DLD1 (cell line): ENCODE results near the gene POLN.
"Not testable (repeated sequence)": the region's sequence is repeated elsewhere in the genome, so short reads cannot be mapped to it uniquely, and the experiment has no call there.

Experiments
- in situ Hi-C: cut with HindIII; loops from 2 replicates; pipeline ENCODE4 v1.10.0; 2017; ENCODE audit warnings: low sequenced_read_pairs

Gene POLN

DNA sequence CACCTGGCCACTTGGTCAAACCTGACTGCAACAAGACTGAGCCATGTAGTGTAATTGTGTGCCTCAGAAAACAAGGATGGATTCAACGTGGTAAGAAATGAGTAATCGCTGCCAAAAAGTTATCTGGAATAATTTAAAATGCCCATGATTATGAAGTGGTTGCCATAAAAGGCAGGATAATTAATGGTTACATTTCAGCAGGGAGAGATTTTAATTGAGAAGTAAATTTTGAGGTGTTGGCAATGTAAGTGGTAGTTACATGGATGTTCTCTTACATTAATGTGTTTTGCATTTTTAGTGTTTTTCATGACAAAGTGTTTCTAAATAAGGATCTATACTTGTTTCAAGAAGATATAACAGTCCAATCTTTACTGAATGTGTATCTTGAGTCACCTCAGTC, 15.7 kb downstream of the POLN start:
- in situ Hi-C loops = no loop called here

DNA sequence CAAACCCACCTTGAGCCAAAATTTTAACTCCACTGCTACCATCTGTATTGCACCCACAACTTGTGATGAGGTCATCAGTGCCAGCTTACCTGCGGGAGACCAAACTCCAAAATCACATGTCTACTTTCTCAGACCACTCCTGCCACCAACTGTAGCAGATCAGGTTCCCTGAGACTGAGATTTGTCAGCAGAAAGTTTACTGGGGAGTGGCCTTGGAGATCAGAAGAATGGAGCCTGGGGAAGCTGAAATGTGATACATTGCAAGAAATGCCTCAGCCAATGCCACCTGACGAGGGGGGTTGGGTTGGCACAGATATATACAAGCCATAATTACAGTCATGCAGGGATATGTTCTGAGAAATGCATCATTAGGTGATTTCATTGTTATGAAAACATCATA, 19.1 kb downstream of the POLN start:
- in situ Hi-C loops = no loop called here

DNA sequence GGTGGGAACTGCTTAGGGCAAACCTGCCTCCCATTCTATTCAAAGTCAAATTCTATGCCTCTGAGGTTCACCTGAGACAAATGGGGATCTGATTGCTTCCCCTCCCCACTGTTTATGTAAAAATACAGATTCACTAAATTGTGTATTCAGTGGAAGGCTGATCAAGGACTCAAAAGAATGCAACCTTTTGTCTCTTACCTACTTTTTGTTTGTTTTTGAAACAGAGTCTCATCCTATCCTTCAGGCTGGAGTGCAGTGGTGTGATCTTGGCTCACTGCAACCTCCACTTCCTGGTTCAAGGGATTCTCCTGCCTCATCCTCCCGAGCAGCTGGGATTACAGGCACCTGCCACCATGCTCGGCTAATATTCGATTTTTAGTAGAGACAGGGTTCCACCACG, 20.5 kb downstream of the POLN start:
- in situ Hi-C loops = not testable (repeated sequence)

DNA sequence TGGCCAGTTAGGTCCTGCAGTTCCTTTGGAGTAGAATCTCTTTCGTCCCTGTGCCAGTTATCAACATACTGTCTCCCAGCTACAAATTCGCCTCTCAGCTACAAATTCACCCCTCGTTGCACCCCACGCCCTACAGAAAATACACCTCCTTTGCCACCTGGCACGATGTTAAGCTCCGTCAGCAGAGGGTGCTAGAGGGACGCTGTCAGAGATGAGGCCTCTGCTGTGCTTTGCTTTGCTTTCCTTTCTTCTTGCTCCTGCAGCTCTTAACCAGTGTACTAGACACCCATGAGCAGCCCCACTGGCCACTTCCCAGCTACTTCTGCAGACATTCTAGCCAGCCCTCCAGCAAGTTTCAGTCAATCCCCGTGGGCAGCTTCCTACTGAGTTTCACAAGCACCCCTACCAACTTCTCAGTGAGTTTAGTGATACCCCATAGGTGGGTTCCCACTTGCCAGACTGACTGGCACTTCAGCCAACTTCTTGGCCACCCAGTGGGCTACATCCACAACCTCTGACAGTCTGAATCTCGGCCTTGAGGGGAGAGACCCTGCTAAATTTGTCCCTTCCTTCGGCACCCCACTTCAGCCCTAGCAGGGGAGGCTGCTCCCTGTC, 21.8 kb downstream of the POLN start:
- in situ Hi-C loops = no loop called here

DNA sequence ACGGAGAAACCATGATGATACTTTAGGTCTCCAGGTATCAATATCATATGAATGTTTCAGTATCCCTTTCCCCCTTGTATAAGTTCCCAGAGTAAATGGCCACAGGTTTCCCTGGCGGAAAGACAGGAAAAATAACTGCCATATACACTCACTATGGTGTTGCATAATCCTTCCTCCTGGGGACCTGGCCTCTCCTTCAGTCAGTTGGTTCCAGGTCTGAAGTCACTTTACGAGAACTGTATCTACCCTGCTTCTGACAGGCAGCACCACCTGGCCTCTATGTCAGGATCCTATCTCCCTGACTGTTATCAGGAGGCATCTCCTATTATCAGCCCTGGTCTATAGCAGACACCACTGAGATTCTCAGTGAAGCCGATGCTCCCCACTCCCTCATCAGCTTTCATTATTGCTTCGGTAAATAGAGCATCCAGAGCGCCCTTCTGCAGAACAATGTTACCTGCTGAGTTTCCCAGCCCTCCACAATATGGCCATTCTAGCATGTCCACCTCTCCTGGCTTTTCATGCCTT, 22.6 kb downstream of the POLN start:
- in situ Hi-C loops = no loop called here

DNA sequence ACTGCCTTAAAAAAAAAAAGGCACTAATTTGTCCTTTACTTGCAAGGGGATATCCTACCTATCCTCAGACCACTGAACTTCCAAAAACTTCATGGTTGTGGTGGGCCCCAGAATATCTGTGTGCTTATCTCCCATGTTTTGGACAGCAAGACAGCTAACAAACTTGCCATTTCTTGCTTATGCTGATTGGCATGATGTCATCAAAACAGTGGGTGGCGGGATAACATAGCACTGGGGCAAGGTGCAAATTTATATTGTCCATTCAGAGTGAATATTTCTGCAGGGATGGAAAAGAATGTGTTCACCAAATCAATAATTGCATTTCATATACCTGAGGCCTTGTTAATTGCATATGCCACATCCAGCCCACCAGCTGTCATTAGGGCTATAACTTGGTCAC, 23.5 kb downstream of the POLN start:
- in situ Hi-C loops = no loop called here

GRCh38 chr4:2217726-2218125, 24.2 kb downstream of the POLN start:
- in situ Hi-C loops = no loop called here

- in situ Hi-C loops = no loop called here
These were observed 29.1 kb downstream of the POLN start for GRCh38 chr4:2212831-2213230.

DNA sequence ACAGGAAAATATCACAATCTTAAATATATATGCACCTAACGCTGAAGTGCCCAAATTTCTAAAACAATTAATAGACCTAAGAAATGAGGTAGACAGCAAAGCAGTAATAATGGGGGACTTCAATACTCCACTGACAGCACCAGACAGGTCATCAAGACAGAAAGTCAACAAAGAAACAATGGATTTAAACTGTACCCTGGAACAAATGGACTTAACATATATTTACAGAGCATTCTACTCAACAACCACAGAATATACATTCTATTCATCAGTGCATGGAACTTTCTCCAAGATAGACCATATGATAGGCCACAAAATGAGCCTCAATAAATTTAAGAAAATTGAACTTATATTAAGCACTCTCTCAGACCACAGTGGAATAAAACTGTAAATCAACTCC, 39.1 kb downstream of the POLN start:
- in situ Hi-C loops = not testable (repeated sequence)

GRCh38 chr4:2194496-2194895, 47.4 kb downstream of the POLN start:
- in situ Hi-C loops = no loop called here

GRCh38 chr4:2193326-2193725, 48.6 kb downstream of the POLN start:
- in situ Hi-C loops = no loop called here

DNA sequence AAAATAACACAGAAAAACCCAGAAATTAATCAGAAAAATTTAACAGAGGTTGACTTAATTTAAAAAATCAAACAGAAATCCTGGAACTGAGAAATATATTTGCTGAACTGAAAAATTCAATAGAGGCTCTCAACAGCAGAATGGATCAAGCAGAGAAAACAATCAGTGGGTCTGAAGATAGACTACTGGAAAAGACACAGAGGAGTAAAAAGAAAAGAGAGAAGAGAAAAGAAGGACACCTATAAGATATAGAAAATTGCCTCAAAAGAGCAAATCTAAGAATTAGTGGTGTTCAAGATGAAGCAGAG, 55.1 kb downstream of the POLN start:
- in situ Hi-C loops = no loop called here

- in situ Hi-C loops = no loop called here
These were observed 55.6 kb downstream of the POLN start for GRCh38 chr4:2186133-2186864.

- in situ Hi-C loops = no loop called here
These were observed 58.5 kb downstream of the POLN start for GRCh38 chr4:2183394-2183793.

DNA sequence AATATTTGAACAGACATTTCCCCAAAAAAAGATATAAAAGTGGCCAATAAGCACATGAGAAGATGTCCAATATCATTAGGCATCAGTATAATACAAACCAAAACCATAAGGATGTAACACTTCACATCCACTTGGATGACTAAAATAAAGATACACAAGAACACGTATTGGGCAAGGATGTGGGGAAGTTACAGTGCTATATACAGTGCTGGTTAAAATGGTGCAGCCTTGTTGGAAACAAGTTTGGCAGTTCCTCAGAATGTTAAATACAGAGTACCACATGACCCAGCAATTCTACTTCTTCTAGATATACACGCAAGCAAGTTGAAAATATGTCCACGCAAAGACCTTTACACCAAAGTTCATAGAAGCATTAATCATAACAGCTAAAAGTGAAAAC, 58.9 kb downstream of the POLN start:
- in situ Hi-C loops = no loop called here

- in situ Hi-C loops = no loop called here
These were observed 61.5 kb downstream of the POLN start for GRCh38 chr4:2180410-2180809.

DNA sequence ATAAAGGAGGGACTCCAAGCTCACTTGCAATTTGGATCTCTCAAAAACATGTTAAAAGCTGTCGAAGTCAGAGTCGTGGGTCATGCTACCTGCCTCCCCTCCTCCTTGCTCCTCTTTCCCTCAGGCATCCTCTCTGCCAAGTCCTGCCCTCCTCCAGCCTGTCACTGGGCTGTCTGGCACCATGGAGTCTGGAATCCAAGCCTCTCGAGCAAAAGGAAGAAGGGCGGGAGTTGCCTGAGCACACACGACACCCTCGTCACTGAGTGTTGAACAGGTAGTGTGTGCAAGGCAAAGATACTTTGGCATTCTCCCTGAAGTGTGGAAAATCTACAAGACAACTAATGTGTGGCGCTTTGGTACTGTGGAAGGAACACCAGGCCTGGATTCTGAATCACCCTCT, 62.2 kb downstream of the POLN start:
- in situ Hi-C loops = no loop called here

GRCh38 chr4:2178986-2179385, 62.9 kb downstream of the POLN start:
- in situ Hi-C loops = no loop called here

GRCh38 chr4:2177443-2178093, 64.4 kb downstream of the POLN start:
- in situ Hi-C loops = no loop called here

- in situ Hi-C loops = no loop called here
These were observed 65.8 kb downstream of the POLN start for GRCh38 chr4:2175990-2176698.

- in situ Hi-C loops = no loop called here
These were observed 67.9 kb downstream of the POLN start for GRCh38 chr4:2174061-2174460.
